ENCODE measurements around the gene CLIC6. TPM values are rescaled to one million over a fixed set of nuclear protein-coding genes. Genes with fewer than 3 reads are reported as not detected.

Gene CLIC6
- polyA plus RNA-seq, 1 donor (not counting 4 experiments of a cell fraction or from before 2014, with no cell fraction given): not detected

- Histone ChIP-seq H4K20me1 (ENCODE audit: control insufficient read depth, extremely low read depth, insufficient read depth, low read length) (no peaks in the 10 kb centered on the region), H3K9me1 (ENCODE audit: control insufficient read depth, extremely low read depth, insufficient read depth, low read length) (no peaks in the 10 kb centered on the region), H3K4me3 (ENCODE audit: control insufficient read depth in 2 of 3, extremely low read depth in 1 of 3, insufficient read depth in 2 of 3, low read depth in 1 of 3, low read length in 3 of 3) (no peak overlapping the region), H3K4me2 (ENCODE audit: control insufficient read depth, extremely low read depth, insufficient read depth, low read depth, low read length) (no peak overlapping the region), H3K79me2 (ENCODE audit: control insufficient read depth, insufficient read depth, low read length) (no peaks in the 10 kb centered on the region), H3K27ac (ENCODE audit: control insufficient read depth, insufficient read depth, low read length) (no peak overlapping the region), H3K9ac (ENCODE audit: control insufficient read depth, extremely low read depth, insufficient read depth, low read length) (no peak overlapping the region), H3K36me3 (ENCODE audit: control insufficient read depth in 2 of 2, extremely low read depth in 1 of 2, insufficient read depth in 2 of 2, low read length in 2 of 2) (no peaks in the 10 kb centered on the region), H3K4me1 (ENCODE audit: control insufficient read depth, extremely low read depth, insufficient read depth, low read length) (peaks cover 3% of the 10 kb centered on the region), H3K9me3 (ENCODE audit: control insufficient read depth, low read depth, low read length) (no peaks in the 10 kb centered on the region), H3K27me3 (ENCODE audit: control insufficient read depth, extremely low read depth, insufficient read depth, low read length) (peaks cover 5% of the 10 kb centered on the region), H2AFZ (ENCODE audit: control insufficient read depth, low read length) (no peak overlapping the region)
- no peak for FAIRE-seq
- dilution Hi-C loops (cut with MboI; ENCODE audit: extremely low pct_ligation_motif_present, low sequenced_read_pairs): no loop called here
- TF ChIP-seq EZH2 (IDR thresholded peaks at IDR 0.05; ENCODE audit: low read length): no peak
- TF ChIP-seq CTCF (optimal IDR thresholded peaks at IDR 0.05 in 1 of 3, IDR thresholded peaks at IDR 0.05 in 1 of 3, conservative IDR thresholded peaks at IDR 0.05 in 1 of 3; ENCODE audit: extremely low read depth in 1 of 3, insufficient read depth in 2 of 3, low read length in 3 of 3): peak; percentile 28 to 62 (median 43)
- no peak for DNase-seq (ENCODE audit: low read depth, low spot score)
Observed at GRCh38 chr21:34635307-34635706, 33.5 kb upstream of the CLIC6 start.

GRCh38 chr21:34636961-34637360, 31.8 kb upstream of the CLIC6 start:
- TF ChIP-seq EZH2 (IDR thresholded peaks at IDR 0.05; ENCODE audit: low read length): no peak
- TF ChIP-seq CTCF (optimal IDR thresholded peaks at IDR 0.05 in 1 of 3, IDR thresholded peaks at IDR 0.05 in 1 of 3, conservative IDR thresholded peaks at IDR 0.05 in 1 of 3; ENCODE audit: extremely low read depth in 1 of 3, insufficient read depth in 2 of 3, low read length in 3 of 3): no peak
- DNase-seq (ENCODE audit: low read depth, low spot score) (no peak), FAIRE-seq (no peak)
- no peak overlapping the region for H3K9ac ChIP-seq (ENCODE audit: control insufficient read depth, extremely low read depth, insufficient read depth, low read length)
- no peak overlapping the region for H3K27ac ChIP-seq (ENCODE audit: control insufficient read depth, insufficient read depth, low read length)
- H3K9me1 ChIP-seq (ENCODE audit: control insufficient read depth, extremely low read depth, insufficient read depth, low read length): no peaks in the 10 kb centered on the region
- H3K4me1 ChIP-seq (ENCODE audit: control insufficient read depth, extremely low read depth, insufficient read depth, low read length): peaks cover 11% of the 10 kb centered on the region
- dilution Hi-C loops (cut with MboI; ENCODE audit: extremely low pct_ligation_motif_present, low sequenced_read_pairs): no loop called here
- H3K79me2 ChIP-seq (ENCODE audit: control insufficient read depth, insufficient read depth, low read length): no peaks in the 10 kb centered on the region
- H4K20me1 ChIP-seq (ENCODE audit: control insufficient read depth, extremely low read depth, insufficient read depth, low read length): no peaks in the 10 kb centered on the region
- H3K4me3 ChIP-seq (ENCODE audit: control insufficient read depth in 2 of 3, extremely low read depth in 1 of 3, insufficient read depth in 2 of 3, low read depth in 1 of 3, low read length in 3 of 3): no peak overlapping the region
- no peak overlapping the region for H3K4me2 ChIP-seq (ENCODE audit: control insufficient read depth, extremely low read depth, insufficient read depth, low read depth, low read length)
- H3K9me3 ChIP-seq (ENCODE audit: control insufficient read depth, low read depth, low read length): no peaks in the 10 kb centered on the region
- H3K27me3 ChIP-seq (ENCODE audit: control insufficient read depth, extremely low read depth, insufficient read depth, low read length): peaks cover 5% of the 10 kb centered on the region
- H3K36me3 ChIP-seq (ENCODE audit: control insufficient read depth in 2 of 2, extremely low read depth in 1 of 2, insufficient read depth in 2 of 2, low read length in 2 of 2): no peaks in the 10 kb centered on the region
- H2AFZ ChIP-seq (ENCODE audit: control insufficient read depth, low read length): no peak overlapping the region

All from keratinocyte (primary cell).